GM12878 (cell line): ENCODE data around the gene MRPL39. TPM values are rescaled to one million over a fixed set of nuclear protein-coding genes. Genes with fewer than 3 reads are reported as not detected.

Experiments
- BRCA1 ChIP-seq: IDR thresholded peaks from 2 replicates; pipeline ENCODE4 v1.6.1; 2011; ENCODE audit warnings: low read depth, low read length, improper control_type of control experiment
- HCFC1 ChIP-seq: fragments of 150-350 bp; IDR thresholded peaks from 2 replicates; pipeline ENCODE4 v1.6.1; 2014; ENCODE audit warnings: low read length
- IKZF1 ChIP-seq: fragments of 450-650 bp; conservative IDR thresholded peaks from 2 replicates; pipeline ENCODE4 v1.6.1; 2017; ENCODE audit warnings: antibody characterized with exemption, mild to moderate bottlenecking
- NFXL1 ChIP-seq: fragments of 450-650 bp; IDR thresholded peaks from 2 replicates; pipeline ENCODE4 v1.6.1; 2017; ENCODE audit warnings: antibody characterized with exemption, mild to moderate bottlenecking, borderline replicate concordance
- POU2F2 ChIP-seq: IDR thresholded peaks from 3 replicates; pipeline ENCODE4 v1.6.1; 2011; ENCODE audit warnings: low read depth, mild to moderate bottlenecking, low read length, borderline replicate concordance
- RELA ChIP-seq: fragments of 450-650 bp; IDR thresholded peaks from 2 replicates; pipeline ENCODE4 v1.8.0; 2014; ENCODE audit warnings: borderline replicate concordance; ENCODE audit not compliant: partially characterized antibody
- TCF12 ChIP-seq: IDR thresholded peaks from 2 replicates; pipeline ENCODE4 v1.6.1; 2011; ENCODE audit warnings: low read depth, mild to moderate bottlenecking, low read length
- polyA plus RNA-seq, 11 experiments: library from polyadenylated mRNA; depleted of rRNA in 4 of 11; unstranded in 6 of 11; stranded (reverse) in 5 of 11; fragments of >200 nt; fragmentation: Nextera tagmentation in 4 of 11; fragmentation: Illumina TruSeq in 1 of 11; extraction: Ambion mirVana in 4 of 11; extraction: Trizol in 1 of 11; gene quantifications; 1 replicate in 1 of 11; 2 replicates in 10 of 11; pipeline versions ENCODE4 v1.2.1 to v1.2.3, GENCODE V29; 2011 to 2016; ENCODE audit warnings: inconsistent platforms in 2 of 11, missing spikeins in 2 of 11, low read depth in 1 of 11
- total RNA-seq, 4 experiments: library from RNA; depleted of rRNA in 3 of 4; stranded (reverse); fragments of >200 nt in 3 of 4; fragmentation: Illumina TruSeq in 1 of 4; extraction: Trizol in 1 of 4; gene quantifications; 2 replicates each; pipeline versions ENCODE4 v1.2.1 to v1.2.3, GENCODE V29; 2013 to 2021
- TF ChIP-seq, protein P1 (sequence below): IDR thresholded peaks from 2 replicates; pipeline ENCODE4 v1.6.1; 2012; ENCODE audit warnings: improper control_type of control experiment, low read depth, low read length; ENCODE audit not compliant: insufficient replicate concordance
- TF ChIP-seq, protein P2 (sequence below): fragments of 450-650 bp; formaldehyde crosslinking; IDR thresholded peaks from 2 replicates; pipeline ENCODE4 v1.5.0; 2022; ENCODE audit warnings: mild to moderate bottlenecking, missing genetic modification characterization
- TF ChIP-seq, protein P3 (sequence below): fragments of 450-650 bp; IDR thresholded peaks from 2 replicates; pipeline ENCODE4 v1.6.1; 2014; ENCODE audit warnings: mild to moderate bottlenecking
- TF ChIP-seq, protein P4 (sequence below): fragments of 450-650 bp; IDR thresholded peaks from 2 replicates; pipeline ENCODE4 v1.6.1; 2018; ENCODE audit warnings: mild to moderate bottlenecking, low read depth, moderate library complexity; ENCODE audit not compliant: partially characterized antibody

Gene MRPL39
- total and polyA plus RNA-seq, 10 of the 15 experiments (the other 5 are each of a cell fraction or from before 2014, with no cell fraction given), result 68.8 to 292 (median 120) TPM

DNA sequence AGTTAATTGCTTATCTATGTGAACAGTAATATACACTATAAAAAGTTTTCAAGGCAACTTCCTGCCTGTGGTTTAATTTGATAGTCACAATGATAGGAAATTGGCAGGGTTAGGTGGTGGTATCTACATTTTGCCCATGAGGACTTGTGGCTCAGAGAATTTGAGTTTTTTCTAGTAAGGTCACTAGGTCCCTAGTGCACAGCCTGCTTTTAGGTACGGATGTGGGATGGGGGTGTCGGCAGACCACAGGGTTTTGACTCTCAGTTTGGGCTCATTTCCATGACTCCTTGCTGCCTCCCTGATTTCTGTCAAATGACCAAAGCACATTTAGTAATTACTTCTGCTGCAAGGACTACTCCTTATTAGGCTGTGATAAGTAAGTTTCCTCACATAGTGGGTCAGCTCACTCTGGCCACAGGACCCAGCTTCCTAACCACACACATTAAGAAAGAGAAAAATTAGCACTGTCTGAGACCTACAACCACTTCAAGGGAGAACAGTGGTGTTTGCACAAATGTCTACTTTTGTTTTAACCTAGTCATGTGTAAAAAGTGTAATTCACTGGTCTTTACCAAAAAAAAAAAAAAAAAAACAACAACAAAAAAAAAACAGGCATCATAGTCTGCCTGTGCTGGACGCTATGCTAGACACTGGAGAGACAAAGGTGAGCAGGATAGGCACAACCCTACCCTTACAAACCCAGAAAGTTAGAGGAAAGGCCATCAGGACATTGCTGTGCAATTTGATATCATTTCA, 43.7 kb downstream of the MRPL39 start (continued):
- TF ChIP-seq HCFC1, result no peak
- TF ChIP-seq TCF12, result no peak
- no peak for TF ChIP-seq NFXL1
- TF ChIP-seq, protein P1, sequence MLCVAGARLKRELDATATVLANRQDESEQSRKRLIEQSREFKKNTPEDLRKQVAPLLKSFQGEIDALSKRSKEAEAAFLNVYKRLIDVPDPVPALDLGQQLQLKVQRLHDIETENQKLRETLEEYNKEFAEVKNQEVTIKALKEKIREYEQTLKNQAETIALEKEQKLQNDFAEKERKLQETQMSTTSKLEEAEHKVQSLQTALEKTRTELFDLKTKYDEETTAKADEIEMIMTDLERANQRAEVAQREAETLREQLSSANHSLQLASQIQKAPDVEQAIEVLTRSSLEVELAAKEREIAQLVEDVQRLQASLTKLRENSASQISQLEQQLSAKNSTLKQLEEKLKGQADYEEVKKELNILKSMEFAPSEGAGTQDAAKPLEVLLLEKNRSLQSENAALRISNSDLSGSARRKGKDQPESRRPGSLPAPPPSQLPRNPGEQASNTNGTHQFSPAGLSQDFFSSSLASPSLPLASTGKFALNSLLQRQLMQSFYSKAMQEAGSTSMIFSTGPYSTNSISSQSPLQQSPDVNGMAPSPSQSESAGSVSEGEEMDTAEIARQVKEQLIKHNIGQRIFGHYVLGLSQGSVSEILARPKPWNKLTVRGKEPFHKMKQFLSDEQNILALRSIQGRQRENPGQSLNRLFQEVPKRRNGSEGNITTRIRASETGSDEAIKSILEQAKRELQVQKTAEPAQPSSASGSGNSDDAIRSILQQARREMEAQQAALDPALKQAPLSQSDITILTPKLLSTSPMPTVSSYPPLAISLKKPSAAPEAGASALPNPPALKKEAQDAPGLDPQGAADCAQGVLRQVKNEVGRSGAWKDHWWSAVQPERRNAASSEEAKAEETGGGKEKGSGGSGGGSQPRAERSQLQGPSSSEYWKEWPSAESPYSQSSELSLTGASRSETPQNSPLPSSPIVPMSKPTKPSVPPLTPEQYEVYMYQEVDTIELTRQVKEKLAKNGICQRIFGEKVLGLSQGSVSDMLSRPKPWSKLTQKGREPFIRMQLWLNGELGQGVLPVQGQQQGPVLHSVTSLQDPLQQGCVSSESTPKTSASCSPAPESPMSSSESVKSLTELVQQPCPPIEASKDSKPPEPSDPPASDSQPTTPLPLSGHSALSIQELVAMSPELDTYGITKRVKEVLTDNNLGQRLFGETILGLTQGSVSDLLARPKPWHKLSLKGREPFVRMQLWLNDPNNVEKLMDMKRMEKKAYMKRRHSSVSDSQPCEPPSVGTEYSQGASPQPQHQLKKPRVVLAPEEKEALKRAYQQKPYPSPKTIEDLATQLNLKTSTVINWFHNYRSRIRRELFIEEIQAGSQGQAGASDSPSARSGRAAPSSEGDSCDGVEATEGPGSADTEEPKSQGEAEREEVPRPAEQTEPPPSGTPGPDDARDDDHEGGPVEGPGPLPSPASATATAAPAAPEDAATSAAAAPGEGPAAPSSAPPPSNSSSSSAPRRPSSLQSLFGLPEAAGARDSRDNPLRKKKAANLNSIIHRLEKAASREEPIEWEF, result no peak
- TF ChIP-seq, protein P2, sequence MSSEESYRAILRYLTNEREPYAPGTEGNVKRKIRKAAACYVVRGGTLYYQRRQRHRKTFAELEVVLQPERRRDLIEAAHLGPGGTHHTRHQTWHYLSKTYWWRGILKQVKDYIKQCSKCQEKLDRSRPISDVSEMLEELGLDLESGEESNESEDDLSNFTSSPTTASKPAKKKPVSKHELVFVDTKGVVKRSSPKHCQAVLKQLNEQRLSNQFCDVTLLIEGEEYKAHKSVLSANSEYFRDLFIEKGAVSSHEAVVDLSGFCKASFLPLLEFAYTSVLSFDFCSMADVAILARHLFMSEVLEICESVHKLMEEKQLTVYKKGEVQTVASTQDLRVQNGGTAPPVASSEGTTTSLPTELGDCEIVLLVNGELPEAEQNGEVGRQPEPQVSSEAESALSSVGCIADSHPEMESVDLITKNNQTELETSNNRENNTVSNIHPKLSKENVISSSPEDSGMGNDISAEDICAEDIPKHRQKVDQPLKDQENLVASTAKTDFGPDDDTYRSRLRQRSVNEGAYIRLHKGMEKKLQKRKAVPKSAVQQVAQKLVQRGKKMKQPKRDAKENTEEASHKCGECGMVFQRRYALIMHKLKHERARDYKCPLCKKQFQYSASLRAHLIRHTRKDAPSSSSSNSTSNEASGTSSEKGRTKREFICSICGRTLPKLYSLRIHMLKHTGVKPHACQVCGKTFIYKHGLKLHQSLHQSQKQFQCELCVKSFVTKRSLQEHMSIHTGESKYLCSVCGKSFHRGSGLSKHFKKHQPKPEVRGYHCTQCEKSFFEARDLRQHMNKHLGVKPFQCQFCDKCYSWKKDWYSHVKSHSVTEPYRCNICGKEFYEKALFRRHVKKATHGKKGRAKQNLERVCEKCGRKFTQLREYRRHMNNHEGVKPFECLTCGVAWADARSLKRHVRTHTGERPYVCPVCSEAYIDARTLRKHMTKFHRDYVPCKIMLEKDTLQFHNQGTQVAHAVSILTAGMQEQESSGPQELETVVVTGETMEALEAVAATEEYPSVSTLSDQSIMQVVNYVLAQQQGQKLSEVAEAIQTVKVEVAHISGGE (CRISPR knock-in tag), result peak; percentile 43; the same call in 1 of the 2 replicates
- TF ChIP-seq, protein P3, sequence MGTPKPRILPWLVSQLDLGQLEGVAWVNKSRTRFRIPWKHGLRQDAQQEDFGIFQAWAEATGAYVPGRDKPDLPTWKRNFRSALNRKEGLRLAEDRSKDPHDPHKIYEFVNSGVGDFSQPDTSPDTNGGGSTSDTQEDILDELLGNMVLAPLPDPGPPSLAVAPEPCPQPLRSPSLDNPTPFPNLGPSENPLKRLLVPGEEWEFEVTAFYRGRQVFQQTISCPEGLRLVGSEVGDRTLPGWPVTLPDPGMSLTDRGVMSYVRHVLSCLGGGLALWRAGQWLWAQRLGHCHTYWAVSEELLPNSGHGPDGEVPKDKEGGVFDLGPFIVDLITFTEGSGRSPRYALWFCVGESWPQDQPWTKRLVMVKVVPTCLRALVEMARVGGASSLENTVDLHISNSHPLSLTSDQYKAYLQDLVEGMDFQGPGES, result no peak
- TF ChIP-seq, protein P4, sequence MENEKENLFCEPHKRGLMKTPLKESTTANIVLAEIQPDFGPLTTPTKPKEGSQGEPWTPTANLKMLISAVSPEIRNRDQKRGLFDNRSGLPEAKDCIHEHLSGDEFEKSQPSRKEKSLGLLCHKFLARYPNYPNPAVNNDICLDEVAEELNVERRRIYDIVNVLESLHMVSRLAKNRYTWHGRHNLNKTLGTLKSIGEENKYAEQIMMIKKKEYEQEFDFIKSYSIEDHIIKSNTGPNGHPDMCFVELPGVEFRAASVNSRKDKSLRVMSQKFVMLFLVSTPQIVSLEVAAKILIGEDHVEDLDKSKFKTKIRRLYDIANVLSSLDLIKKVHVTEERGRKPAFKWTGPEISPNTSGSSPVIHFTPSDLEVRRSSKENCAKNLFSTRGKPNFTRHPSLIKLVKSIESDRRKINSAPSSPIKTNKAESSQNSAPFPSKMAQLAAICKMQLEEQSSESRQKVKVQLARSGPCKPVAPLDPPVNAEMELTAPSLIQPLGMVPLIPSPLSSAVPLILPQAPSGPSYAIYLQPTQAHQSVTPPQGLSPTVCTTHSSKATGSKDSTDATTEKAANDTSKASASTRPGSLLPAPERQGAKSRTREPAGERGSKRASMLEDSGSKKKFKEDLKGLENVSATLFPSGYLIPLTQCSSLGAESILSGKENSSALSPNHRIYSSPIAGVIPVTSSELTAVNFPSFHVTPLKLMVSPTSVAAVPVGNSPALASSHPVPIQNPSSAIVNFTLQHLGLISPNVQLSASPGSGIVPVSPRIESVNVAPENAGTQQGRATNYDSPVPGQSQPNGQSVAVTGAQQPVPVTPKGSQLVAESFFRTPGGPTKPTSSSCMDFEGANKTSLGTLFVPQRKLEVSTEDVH, result no peak
- no peak for TF ChIP-seq BRCA1
- TF ChIP-seq POU2F2, result peak; percentile 79
- TF ChIP-seq IKZF1, result no peak
- TF ChIP-seq RELA, result no peak
- TF ChIP-seq, all 136 proteins: peak for 37
